OCI-LY3 (cell line): Measurements from ENCODE around the gene MYO7A.

Experiments
- H2AFZ ChIP-seq: fragments of 200-600, 300-600 bp; shearing (Covaris generic); 2 replicates; pipeline ENCODE4 v1.6.0; 2014; ENCODE audit warnings: antibody characterized with exemption, low read depth, low read length
- H3K27ac ChIP-seq: fragments of 200-600, 300-600 bp; sonication (generic); 2 replicates; pipeline ENCODE4 v1.5.1; 2014; ENCODE audit warnings: mild to moderate bottlenecking, low read length, moderate library complexity, mixed read lengths
- H3K27me3 ChIP-seq: fragments of 200-600, 300-600 bp; sonication (generic); 2 replicates; pipeline ENCODE4 v1.6.1; 2014; ENCODE audit warnings: low read depth, low read length, mixed read lengths
- H3K36me3 ChIP-seq: fragments of 200-600, 300-600 bp; sonication (generic); replicated peaks from 2 replicates; pipeline ENCODE3; 2014; ENCODE audit warnings: low read depth, low read length, mixed read lengths
- H3K4me1 ChIP-seq: fragments of 300-600, 200-600 bp; sonication (generic); 2 replicates; pipeline ENCODE4 v1.6.1; 2014; ENCODE audit warnings: low read length, mixed read lengths
- H3K4me2 ChIP-seq: fragments of 200-600, 300-600 bp; sonication (generic); 2 replicates; pipeline ENCODE4 v1.6.1; 2014; ENCODE audit warnings: low read length, mixed read lengths
- H3K4me3 ChIP-seq: fragments of 300-600, 200-600 bp; sonication (generic); 2 replicates; pipeline ENCODE4 v1.5.1; 2014; ENCODE audit warnings: antibody characterized with exemption, mild to moderate bottlenecking, low read length, moderate library complexity
- H3K79me2 ChIP-seq: fragments of 300-600, 200-600 bp; shearing (Covaris generic); 2 replicates; pipeline ENCODE4 v1.6.1; 2014; ENCODE audit warnings: mild to moderate bottlenecking, low read length, mixed read lengths
- H3K9ac ChIP-seq: fragments of 300-600, 200-600 bp; shearing (Covaris generic); 2 replicates; pipeline ENCODE4 v1.6.0; 2014; ENCODE audit warnings: mild to moderate bottlenecking, low read length, moderate library complexity
- H3K9me3 ChIP-seq: fragments of 200-600, 300-600 bp; shearing (Covaris generic); 2 replicates; pipeline ENCODE4 v1.6.1; 2014; ENCODE audit warnings: low read length, mixed read lengths; ENCODE audit not compliant: insufficient read depth
- H4K20me1 ChIP-seq: fragments of 200-600, 300-600 bp; sonication (generic); 2 replicates; pipeline ENCODE4 v1.6.1; 2016; ENCODE audit warnings: low read length, mixed read lengths; ENCODE audit not compliant: insufficient read depth
- EZH2phosphoT487 ChIP-seq: fragments of 200-600 bp; shearing (Covaris generic); IDR thresholded peaks from 2 replicates; pipeline ENCODE4 v1.6.1; 2018; ENCODE audit warnings: antibody characterized with exemption, mixed run types, low read depth
- TF ChIP-seq, protein P1 (sequence below): fragments of 200-600, 300-600 bp; sonication (generic); IDR thresholded peaks from 2 replicates; pipeline ENCODE4 v1.5.1; 2014; ENCODE audit warnings: antibody characterized with exemption, low read length, low read depth

The MYO7A gene

DNA sequence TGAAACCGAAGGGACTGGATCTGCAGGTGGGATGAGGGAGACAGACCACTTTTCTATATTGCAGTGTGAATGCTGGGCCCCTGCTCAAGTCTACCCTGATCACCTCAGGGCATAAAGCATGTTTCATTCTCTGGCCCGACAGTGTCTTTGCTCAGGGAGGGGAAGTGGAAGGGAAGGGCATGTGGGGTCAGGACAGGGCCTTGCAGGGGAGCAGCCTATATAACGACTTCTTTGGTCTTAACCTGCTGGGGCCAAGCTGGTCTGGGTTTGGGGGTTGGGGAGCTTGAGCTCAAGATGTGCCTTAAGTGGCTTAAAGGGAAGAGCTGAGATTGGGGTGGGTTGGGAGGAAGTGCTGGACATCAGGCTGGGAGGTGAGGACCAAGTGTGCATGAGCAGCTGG, 87.1 kb downstream of the MYO7A start:
- Histone ChIP-seq H2AFZ (no peak overlapping the region), H3K9ac (no peak overlapping the region), H3K9me3 (no peaks in the 10 kb centered on the region), H3K36me3 (no peaks in the 10 kb centered on the region), H3K4me3 (no peak overlapping the region), H3K4me1 (0 out of 2 replicates have a peak, but pooled peaks cover 3% of the 10 kb centered on the region), H4K20me1 (no peaks in the 10 kb centered on the region), H3K4me2 (no peak overlapping the region), H3K79me2 (no peaks in the 10 kb centered on the region), H3K27ac (no peak overlapping the region), H3K27me3 (no peaks in the 10 kb centered on the region)
- TF ChIP-seq, protein P1, sequence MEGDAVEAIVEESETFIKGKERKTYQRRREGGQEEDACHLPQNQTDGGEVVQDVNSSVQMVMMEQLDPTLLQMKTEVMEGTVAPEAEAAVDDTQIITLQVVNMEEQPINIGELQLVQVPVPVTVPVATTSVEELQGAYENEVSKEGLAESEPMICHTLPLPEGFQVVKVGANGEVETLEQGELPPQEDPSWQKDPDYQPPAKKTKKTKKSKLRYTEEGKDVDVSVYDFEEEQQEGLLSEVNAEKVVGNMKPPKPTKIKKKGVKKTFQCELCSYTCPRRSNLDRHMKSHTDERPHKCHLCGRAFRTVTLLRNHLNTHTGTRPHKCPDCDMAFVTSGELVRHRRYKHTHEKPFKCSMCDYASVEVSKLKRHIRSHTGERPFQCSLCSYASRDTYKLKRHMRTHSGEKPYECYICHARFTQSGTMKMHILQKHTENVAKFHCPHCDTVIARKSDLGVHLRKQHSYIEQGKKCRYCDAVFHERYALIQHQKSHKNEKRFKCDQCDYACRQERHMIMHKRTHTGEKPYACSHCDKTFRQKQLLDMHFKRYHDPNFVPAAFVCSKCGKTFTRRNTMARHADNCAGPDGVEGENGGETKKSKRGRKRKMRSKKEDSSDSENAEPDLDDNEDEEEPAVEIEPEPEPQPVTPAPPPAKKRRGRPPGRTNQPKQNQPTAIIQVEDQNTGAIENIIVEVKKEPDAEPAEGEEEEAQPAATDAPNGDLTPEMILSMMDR = no peak
- no peak for TF ChIP-seq EZH2phosphoT487

DNA sequence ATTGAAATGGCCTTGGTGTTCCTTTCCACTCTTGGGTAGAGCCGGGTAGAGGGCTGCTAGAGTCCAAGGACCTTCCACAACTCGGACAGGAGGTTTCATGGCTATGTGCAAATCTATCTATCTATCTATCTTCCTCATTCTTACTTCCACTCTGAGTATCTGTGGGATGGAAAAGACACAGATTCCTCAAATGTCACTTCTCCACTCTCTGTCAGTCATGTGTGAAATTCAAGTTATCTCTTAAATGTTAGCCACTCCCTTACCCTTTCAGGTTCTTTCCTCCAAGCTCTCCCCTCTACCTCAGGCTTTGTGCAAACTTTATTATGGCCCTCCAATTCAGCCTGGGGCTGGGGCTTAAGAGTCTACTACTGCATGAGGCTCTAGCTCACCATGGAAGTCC, 89.1 kb downstream of the MYO7A start:
- no peak for TF ChIP-seq EZH2phosphoT487
- TF ChIP-seq, protein P1 = no peak
- Histone ChIP-seq H3K4me2 (no peak overlapping the region), H3K9me3 (no peaks in the 10 kb centered on the region), H3K79me2 (no peaks in the 10 kb centered on the region), H2AFZ (no peak overlapping the region), H4K20me1 (no peaks in the 10 kb centered on the region), H3K36me3 (no peaks in the 10 kb centered on the region), H3K4me1 (0 out of 2 replicates have a peak, but pooled peaks cover 3% of the 10 kb centered on the region), H3K9ac (no peak overlapping the region), H3K4me3 (no peak overlapping the region), H3K27ac (no peak overlapping the region), H3K27me3 (no peaks in the 10 kb centered on the region)

DNA sequence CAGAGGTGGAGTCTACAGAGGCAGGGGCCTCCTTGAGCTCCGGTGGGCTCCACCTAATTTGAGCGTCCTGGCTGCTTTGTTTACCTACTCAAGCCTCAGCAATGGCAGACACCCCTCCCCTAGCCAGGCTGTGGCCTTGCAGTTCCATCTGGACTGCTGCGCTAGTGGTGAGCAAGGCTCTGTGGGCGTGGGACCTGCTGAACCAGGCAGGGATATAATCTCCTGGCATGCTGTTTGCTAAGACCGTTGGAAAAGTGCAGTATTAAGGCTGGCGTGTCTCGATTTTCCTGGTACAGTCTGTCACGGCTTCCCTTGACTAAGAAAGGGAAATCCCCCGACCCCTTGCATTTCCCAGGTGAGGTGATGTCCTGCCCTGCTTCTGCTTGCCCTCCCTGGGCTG, 95.8 kb downstream of the MYO7A start:
- TF ChIP-seq, protein P1 = no peak
- TF ChIP-seq EZH2phosphoT487 = no peak
- no peaks in the 10 kb centered on the region for H3K27me3 ChIP-seq

DNA sequence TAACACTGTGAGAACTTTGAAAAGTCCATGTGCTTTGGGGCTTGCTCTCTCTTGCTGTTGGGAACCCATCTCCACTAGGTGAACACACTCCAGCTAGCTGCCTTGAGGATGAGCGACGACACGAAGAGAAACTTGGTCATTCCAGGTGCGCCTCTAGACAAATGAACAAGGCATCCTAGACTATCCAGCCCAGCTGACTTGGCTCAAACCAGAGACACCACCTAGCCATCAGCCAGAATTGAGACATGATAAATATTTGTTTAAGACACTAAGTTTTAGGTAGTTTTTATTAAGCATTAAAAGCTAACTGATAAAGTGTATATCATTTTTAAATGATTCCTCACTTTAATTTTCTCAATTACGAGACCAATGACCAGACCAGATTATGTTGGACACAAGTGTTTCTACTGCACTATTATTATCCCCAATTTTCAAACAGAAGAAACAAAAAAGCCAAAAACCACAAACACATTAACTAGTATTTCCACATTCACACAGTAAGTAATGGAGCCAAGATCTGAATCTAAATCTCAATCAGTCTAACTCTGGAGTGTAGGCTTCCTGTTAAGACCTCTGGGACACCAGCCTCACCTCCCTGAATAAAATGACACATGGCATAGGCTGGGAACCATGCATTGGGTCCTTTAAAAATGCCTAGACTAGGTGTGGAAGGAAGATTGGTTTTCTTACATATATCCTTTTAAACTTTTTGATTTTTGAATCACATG, 103.0 kb downstream of the MYO7A start:
- Histone ChIP-seq H4K20me1 (no peaks in the 10 kb centered on the region), H2AFZ (no peak overlapping the region), H3K9ac (no peak overlapping the region), H3K4me1 (no peaks in the 10 kb centered on the region), H3K4me2 (no peak overlapping the region), H3K36me3 (no peaks in the 10 kb centered on the region), H3K27ac (no peak overlapping the region), H3K9me3 (no peaks in the 10 kb centered on the region), H3K79me2 (no peaks in the 10 kb centered on the region), H3K27me3 (no peaks in the 10 kb centered on the region), H3K4me3 (no peak overlapping the region)
- no peak for TF ChIP-seq EZH2phosphoT487
- TF ChIP-seq, protein P1 = no peak

More for the DNA sequence above, 95.8 kb downstream of the MYO7A start:
- Histone ChIP-seq H3K4me2 (no peak overlapping the region), H3K27ac (no peak overlapping the region), H3K79me2 (no peaks in the 10 kb centered on the region), H2AFZ (no peak overlapping the region), H3K9me3 (no peaks in the 10 kb centered on the region), H3K36me3 (no peaks in the 10 kb centered on the region), H3K4me3 (no peak overlapping the region), H4K20me1 (no peaks in the 10 kb centered on the region), H3K9ac (no peak overlapping the region), H3K4me1 (no peaks in the 10 kb centered on the region)
